H9 (cell line): ENCODE results near the gene RNF125. TPM values are rescaled to one million over a fixed set of nuclear protein-coding genes. Genes with fewer than 3 reads are reported as not detected.
"Not testable (repeated sequence)": the region's sequence is repeated elsewhere in the genome, so short reads cannot be mapped to it uniquely, and the experiment has no call there.

Experiments used
- DNase-seq: peaks from one replicate; pipeline ENCODE4 v3.0.0-alpha.2; 2017
- H2AFZ ChIP-seq: one replicate; pipeline ENCODE4 v1.6.1; 2013; ENCODE audit warnings: mild to moderate bottlenecking, low read length, control low read depth, moderate library complexity
- H2AK5ac ChIP-seq: 2 replicates; pipeline ENCODE4 v1.6.1; 2013; ENCODE audit warnings: low read length, control low read depth, mixed read lengths; ENCODE audit not compliant: insufficient read length
- H2BK120ac ChIP-seq: one replicate; pipeline ENCODE4 v1.6.1; 2013; ENCODE audit warnings: low read depth, mild to moderate bottlenecking, low read length, control low read depth, inconsistent platforms; ENCODE audit not compliant: poor library complexity, severe bottlenecking
- H2BK12ac ChIP-seq: 2 replicates; pipeline ENCODE4 v1.6.1; 2013; ENCODE audit warnings: low read length, control low read depth, mixed read lengths, low read depth; ENCODE audit not compliant: insufficient read length
- H2BK15ac ChIP-seq: 2 replicates; pipeline ENCODE4 v1.6.1; 2013; ENCODE audit warnings: low read depth, low read length, control low read depth
- H2BK20ac ChIP-seq: one replicate; pipeline ENCODE4 v1.6.1; 2013; ENCODE audit warnings: low read depth, mild to moderate bottlenecking, low read length, control low read depth, inconsistent platforms; ENCODE audit not compliant: poor library complexity, severe bottlenecking
- H2BK5ac ChIP-seq: 2 replicates; pipeline ENCODE4 v1.6.1; 2013; ENCODE audit warnings: low read length, control low read depth, mixed read lengths; ENCODE audit not compliant: insufficient read length
- H3K14ac ChIP-seq: 2 replicates; pipeline ENCODE4 v1.6.1; 2013; ENCODE audit warnings: low read length, control low read depth; ENCODE audit not compliant: insufficient read depth
- H3K18ac ChIP-seq: 2 replicates; pipeline ENCODE4 v1.6.1; 2013; ENCODE audit warnings: low read depth, mild to moderate bottlenecking, mixed read lengths, low read length, control low read depth; ENCODE audit not compliant: insufficient read length
- H3K23ac ChIP-seq: 2 replicates; pipeline ENCODE4 v1.6.1; 2013; ENCODE audit warnings: low read length, control low read depth, mixed read lengths, low read depth; ENCODE audit not compliant: insufficient read length
- H3K23me2 ChIP-seq: 2 replicates; pipeline ENCODE4 v1.6.1; 2013; ENCODE audit warnings: low read depth, mild to moderate bottlenecking, mixed read lengths, low read length, control low read depth; ENCODE audit not compliant: insufficient read length, poor library complexity, severe bottlenecking
- H3K27ac ChIP-seq: 2 replicates; pipeline ENCODE4 v1.5.1; 2013; ENCODE audit warnings: low read length, control low read depth, mixed read lengths, low read depth; ENCODE audit not compliant: insufficient read length
- H3K27me3 ChIP-seq: 2 replicates; pipeline ENCODE4 v1.6.1; 2013; ENCODE audit warnings: low read length, control low read depth, inconsistent platforms; ENCODE audit not compliant: insufficient read depth
- H3K4ac ChIP-seq: 2 replicates; pipeline ENCODE4 v1.6.1; 2013; ENCODE audit warnings: low read depth, mild to moderate bottlenecking, control low read depth, inconsistent platforms, low read length, moderate library complexity
- H3K4me1 ChIP-seq: 2 replicates; pipeline ENCODE4 v1.6.1; 2013; ENCODE audit warnings: low read length, control low read depth, inconsistent platforms; ENCODE audit not compliant: insufficient read depth
- H3K4me2 ChIP-seq: 2 replicates; pipeline ENCODE4 v1.6.1; 2013; ENCODE audit warnings: low read length, control low read depth, mixed read lengths; ENCODE audit not compliant: insufficient read length, insufficient read depth
- H3K56ac ChIP-seq: 2 replicates; pipeline ENCODE4 v1.6.1; 2013; ENCODE audit warnings: low read depth, mild to moderate bottlenecking, mixed read lengths, low read length, control low read depth; ENCODE audit not compliant: insufficient read length
- H3K79me1 ChIP-seq: 2 replicates; pipeline ENCODE4 v1.6.1; 2013; ENCODE audit warnings: low read depth, mild to moderate bottlenecking, moderate library complexity, low read length, control low read depth, inconsistent platforms; ENCODE audit not compliant: insufficient read depth, poor library complexity, severe bottlenecking
- H3K79me2 ChIP-seq: 2 replicates; pipeline ENCODE4 v1.6.1; 2013; ENCODE audit warnings: low read length, control low read depth, inconsistent platforms; ENCODE audit not compliant: insufficient read depth
- H3K9ac ChIP-seq: 2 replicates; pipeline ENCODE4 v1.6.1; 2013; ENCODE audit warnings: low read length, control low read depth, mixed read lengths; ENCODE audit not compliant: insufficient read length; ENCODE audit errors: extremely low read depth
- H3K9me3 ChIP-seq: one replicate; pipeline ENCODE4 v1.6.1; 2013; ENCODE audit warnings: low read depth, low read length, inconsistent platforms; ENCODE audit not compliant: control insufficient read depth
- H3T11ph ChIP-seq: one replicate; pipeline ENCODE4 v1.6.1; 2013; ENCODE audit warnings: mild to moderate bottlenecking, low read length, control low read depth, inconsistent platforms
- H4K20me1 ChIP-seq: one replicate; pipeline ENCODE4 v1.6.1; 2013; ENCODE audit not compliant: control insufficient read depth, insufficient read length, insufficient read depth
- H4K5ac ChIP-seq: 2 replicates; pipeline ENCODE4 v1.6.1; 2013; ENCODE audit warnings: low read depth, mild to moderate bottlenecking, mixed read lengths, low read length, control low read depth; ENCODE audit not compliant: insufficient read length
- H4K8ac ChIP-seq: replicated peaks from 2 replicates; pipeline ENCODE4 v1.6.1; 2013; ENCODE audit warnings: low read length, control low read depth, mixed read lengths, low read depth; ENCODE audit not compliant: insufficient read length
- H4K91ac ChIP-seq: 2 replicates; pipeline ENCODE4 v1.6.1; 2013; ENCODE audit warnings: low read depth, mild to moderate bottlenecking, moderate library complexity, mixed read lengths, low read length, control low read depth; ENCODE audit not compliant: insufficient read length
- H3K27ac Mint-ChIP-seq, 3 experiments: 2 replicates in 2 of 3; 3 replicates in 1 of 3; pipeline ENCODE4 v1.8.0; 2020 to 2021; ENCODE audit warnings: mixed read lengths in 3 of 3, mild to moderate bottlenecking in 1 of 3, moderate library complexity in 1 of 3
- H3K27me3 Mint-ChIP-seq: 2 replicates; pipeline ENCODE4 v1.8.0; 2021; ENCODE audit warnings: low read depth, mild to moderate bottlenecking, moderate library complexity, mixed read lengths
- H3K36me3 Mint-ChIP-seq, 3 experiments: 2 replicates in 2 of 3; 3 replicates in 1 of 3; pipeline ENCODE4 v1.8.0; 2020 to 2021; ENCODE audit warnings: low read depth in 3 of 3, mixed read lengths in 3 of 3; ENCODE audit not compliant: insufficient read depth in 1 of 3
- H3K4me1 Mint-ChIP-seq, 2 experiments: 2 replicates each; pipeline ENCODE4 v1.8.0; 2020; ENCODE audit warnings: mixed read lengths in 2 of 2
- H3K4me3 Mint-ChIP-seq, 2 experiments: 2 replicates in 1 of 2; 3 replicates in 1 of 2; pipeline ENCODE4 v1.8.0; 2020 to 2021; ENCODE audit warnings: mild to moderate bottlenecking in 2 of 2, mixed read lengths in 2 of 2, moderate library complexity in 1 of 2
- H3K9me3 Mint-ChIP-seq, 2 experiments: 2 replicates in 1 of 2; 3 replicates in 1 of 2; pipeline ENCODE4 v1.8.0; 2020; ENCODE audit warnings: mild to moderate bottlenecking in 2 of 2, mixed read lengths in 2 of 2, moderate library complexity in 1 of 2
- WGBS: extraction: QIAGEN DNeasy Blood & Tissue Kit; methylation state at CpG from one replicate; pipeline ENCODE4 v1.1.7; 2013; ENCODE audit warnings: missing lambda C conversion rate, low lambda C conversion rate, mixed read lengths; ENCODE audit not compliant: insufficient read length; ENCODE audit errors: extremely low coverage; 5-methylcytosine and 5-hydroxymethylcytosine counted together
- total RNA-seq: library from RNA; stranded (reverse); gene quantifications from 2 replicates; pipeline ENCODE4 v1.2.1, GENCODE V29; 2021
- TF ChIP-seq, protein P1 (sequence below): fragments of 200-600 bp; sonication (generic); conservative IDR thresholded peaks from 3 replicates; pipeline ENCODE4 v1.8.0; 2021; ENCODE audit warnings: antibody characterized with exemption, mild to moderate bottlenecking

RNF125 gene
- total RNA-seq, 1 experiment from 2014 or later = 8.3 TPM

GRCh38 chr18:32019251-32019948 is 775 bp downstream of the RNF125 start:
- Histone ChIP-seq H3K56ac (no peak overlapping the region), H2BK20ac (no peak overlapping the region), H2AFZ (no peak overlapping the region), H4K8ac (no peak overlapping the region), H4K20me1 (no peaks in the 10 kb centered on the region), H2BK15ac (no peak overlapping the region), H2BK120ac (no peak overlapping the region), H2AK5ac (no peak overlapping the region), H3K4ac (no peak overlapping the region), H4K91ac (no peak overlapping the region), H2BK5ac (no peak overlapping the region), H3K9ac (peak overlapping the region; percentile 67), H4K5ac (no peak overlapping the region), H3K9me3 (no peaks in the 10 kb centered on the region), H3K79me2 (no peaks in the 10 kb centered on the region; the same call in 1 of the 2 replicates), H3K23ac (no peak overlapping the region), H2BK12ac (no peak overlapping the region), H3T11ph (no peak overlapping the region), H3K23me2 (peaks cover 15% of the 10 kb centered on the region), H3K27ac (no peak overlapping the region), H3K27me3 (no peaks in the 10 kb centered on the region), H3K4me1 (peaks cover 4% of the 10 kb centered on the region), H3K18ac (no peak overlapping the region), H3K79me1 (no peaks in the 10 kb centered on the region), H3K4me2 (peak overlapping the region; percentile 74), H3K14ac (peak overlapping the region; percentile 37; the same call in 1 of the 2 replicates)
- no CpG with 5 or more reads among the region's 31 CpGs for WGBS
- peak; percentile 49 for DNase-seq
- H3K27ac Mint-ChIP-seq = peak overlapping the region in 1 of 3 experiments; percentile 88; a peak in 1 of 7 replicates
- H3K36me3 Mint-ChIP-seq = peaks cover 0 to 4% (median 2%) of the 10 kb centered on the region in 3 experiments; a peak in 1 of 7 replicates
- H3K4me1 Mint-ChIP-seq = peaks cover 26 to 31% of the 10 kb centered on the region in 2 experiments
- peaks cover 16% of the 10 kb centered on the region for H3K27me3 Mint-ChIP-seq
- TF ChIP-seq, protein P1, sequence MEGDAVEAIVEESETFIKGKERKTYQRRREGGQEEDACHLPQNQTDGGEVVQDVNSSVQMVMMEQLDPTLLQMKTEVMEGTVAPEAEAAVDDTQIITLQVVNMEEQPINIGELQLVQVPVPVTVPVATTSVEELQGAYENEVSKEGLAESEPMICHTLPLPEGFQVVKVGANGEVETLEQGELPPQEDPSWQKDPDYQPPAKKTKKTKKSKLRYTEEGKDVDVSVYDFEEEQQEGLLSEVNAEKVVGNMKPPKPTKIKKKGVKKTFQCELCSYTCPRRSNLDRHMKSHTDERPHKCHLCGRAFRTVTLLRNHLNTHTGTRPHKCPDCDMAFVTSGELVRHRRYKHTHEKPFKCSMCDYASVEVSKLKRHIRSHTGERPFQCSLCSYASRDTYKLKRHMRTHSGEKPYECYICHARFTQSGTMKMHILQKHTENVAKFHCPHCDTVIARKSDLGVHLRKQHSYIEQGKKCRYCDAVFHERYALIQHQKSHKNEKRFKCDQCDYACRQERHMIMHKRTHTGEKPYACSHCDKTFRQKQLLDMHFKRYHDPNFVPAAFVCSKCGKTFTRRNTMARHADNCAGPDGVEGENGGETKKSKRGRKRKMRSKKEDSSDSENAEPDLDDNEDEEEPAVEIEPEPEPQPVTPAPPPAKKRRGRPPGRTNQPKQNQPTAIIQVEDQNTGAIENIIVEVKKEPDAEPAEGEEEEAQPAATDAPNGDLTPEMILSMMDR = no peak; the same call in 2 of the 3 replicates
- H3K9me3 Mint-ChIP-seq = no peaks in the 10 kb centered on the region
- H3K4me3 Mint-ChIP-seq = peak overlapping the region; percentile 90 to 94

GRCh38 chr18:32019949-32020625 is 1.5 kb downstream of the RNF125 start:
- not testable (repeated sequence) for H3K9me3 Mint-ChIP-seq, H2AK5ac ChIP-seq, H2BK5ac ChIP-seq, H4K8ac ChIP-seq, H3K27ac Mint-ChIP-seq, H3K14ac ChIP-seq, H3K18ac ChIP-seq, H4K5ac ChIP-seq, H2AFZ ChIP-seq, H3K9ac ChIP-seq, H3K9me3 ChIP-seq, H3K36me3 Mint-ChIP-seq, H3K4me1 ChIP-seq, H3T11ph ChIP-seq, H2BK120ac ChIP-seq, H2BK12ac ChIP-seq, H3K27me3 ChIP-seq, H3K79me1 ChIP-seq, H3K23ac ChIP-seq, H3K27ac ChIP-seq, H3K79me2 ChIP-seq, H4K91ac ChIP-seq, H3K4ac ChIP-seq, H2BK20ac ChIP-seq, H2BK15ac ChIP-seq, H3K56ac ChIP-seq, H4K20me1 ChIP-seq
- Mint-ChIP-seq H3K4me3 (peak overlapping the region; percentile 90 to 94), H3K27me3 (peaks cover 16% of the 10 kb centered on the region), H3K4me1 (peaks cover 26 to 31% of the 10 kb centered on the region in 2 experiments)
- peak; percentile 28 for DNase-seq
- H3K4me2 ChIP-seq = peak overlapping the region; percentile 74
- no CpG with 5 or more reads among the region's 14 CpGs for WGBS
- H3K23me2 ChIP-seq = peaks cover 15% of the 10 kb centered on the region
